Nucleus accumbens (tissue), 56 donors: Measurements from ENCODE around the gene STK36.

ENCODE experiments used
- DNase-seq, 56 donors: peaks; one replicate each; lab custom pipeline; 2025; lab: John Stamatoyannopoulos, UW

Gene STK36

GRCh38 chr2:218718058-218718457, 46.2 kb downstream of the STK36 start:
- DNase-seq = no peak

DNA sequence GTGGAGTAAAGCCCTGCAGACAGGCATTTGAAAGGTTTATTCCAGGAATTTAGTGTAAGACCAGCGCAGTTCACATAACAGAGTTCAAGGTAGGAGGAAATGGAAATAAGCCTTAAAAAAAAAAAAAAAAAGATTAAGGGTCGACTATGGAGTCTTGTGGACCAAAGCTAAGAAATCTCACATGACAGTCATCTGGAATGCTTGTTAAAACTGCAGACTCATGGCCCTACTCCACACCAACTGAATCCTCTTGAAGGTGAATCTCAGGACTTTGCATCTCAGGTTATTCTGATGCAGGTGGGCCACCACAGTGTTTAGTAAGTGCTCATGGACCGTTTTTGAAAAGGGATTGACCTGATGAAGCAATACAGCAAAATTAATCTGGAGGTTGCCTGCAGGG, 47.6 kb downstream of the STK36 start:
- DNase-seq = no peak

- no peak for DNase-seq
Observed at GRCh38 chr2:218720048-218721041, 48.5 kb downstream of the STK36 start.

DNA sequence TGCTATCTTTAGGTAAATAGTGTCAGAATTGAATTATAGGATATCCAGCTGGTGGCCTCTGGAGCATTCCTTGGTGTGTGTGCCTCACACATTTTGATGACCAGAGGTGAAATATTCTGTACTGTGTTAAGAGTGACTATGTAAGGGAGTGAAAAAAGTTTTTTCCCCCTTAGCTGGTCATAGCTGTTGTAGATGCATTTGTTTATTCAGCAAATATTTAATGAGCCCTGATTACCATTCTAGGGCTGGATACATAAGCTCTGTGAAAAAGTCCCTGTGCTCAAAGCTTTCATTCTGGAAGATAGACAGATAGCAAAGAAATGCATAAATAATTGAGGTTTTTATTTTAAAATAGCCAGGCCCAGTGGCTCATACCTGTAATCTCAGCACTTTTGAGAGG, 49.6 kb downstream of the STK36 start:
- no peak for DNase-seq

- DNase-seq = no peak
Observed at GRCh38 chr2:218721934-218722333, 50.0 kb downstream of the STK36 start.

DNA sequence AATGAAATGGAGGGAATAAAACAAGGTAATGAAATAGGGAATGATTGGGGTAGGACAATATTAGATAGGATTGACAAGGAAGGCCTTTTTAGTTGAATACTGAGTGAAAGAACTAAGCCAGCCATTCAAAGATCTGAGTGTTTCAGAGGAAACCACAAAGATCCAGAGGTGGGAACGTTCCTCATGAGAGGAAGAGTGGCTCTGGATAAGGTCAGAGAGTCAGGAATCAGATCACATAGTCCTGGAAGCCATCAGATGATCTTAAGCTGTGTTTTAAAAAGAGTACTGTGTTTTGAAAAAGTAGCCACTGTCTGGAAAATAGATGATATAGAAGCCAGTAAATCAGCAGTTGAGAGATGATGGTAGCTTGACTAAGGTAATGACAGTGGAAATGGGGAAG, 50.5 kb downstream of the STK36 start:
- DNase-seq = no peak

DNA sequence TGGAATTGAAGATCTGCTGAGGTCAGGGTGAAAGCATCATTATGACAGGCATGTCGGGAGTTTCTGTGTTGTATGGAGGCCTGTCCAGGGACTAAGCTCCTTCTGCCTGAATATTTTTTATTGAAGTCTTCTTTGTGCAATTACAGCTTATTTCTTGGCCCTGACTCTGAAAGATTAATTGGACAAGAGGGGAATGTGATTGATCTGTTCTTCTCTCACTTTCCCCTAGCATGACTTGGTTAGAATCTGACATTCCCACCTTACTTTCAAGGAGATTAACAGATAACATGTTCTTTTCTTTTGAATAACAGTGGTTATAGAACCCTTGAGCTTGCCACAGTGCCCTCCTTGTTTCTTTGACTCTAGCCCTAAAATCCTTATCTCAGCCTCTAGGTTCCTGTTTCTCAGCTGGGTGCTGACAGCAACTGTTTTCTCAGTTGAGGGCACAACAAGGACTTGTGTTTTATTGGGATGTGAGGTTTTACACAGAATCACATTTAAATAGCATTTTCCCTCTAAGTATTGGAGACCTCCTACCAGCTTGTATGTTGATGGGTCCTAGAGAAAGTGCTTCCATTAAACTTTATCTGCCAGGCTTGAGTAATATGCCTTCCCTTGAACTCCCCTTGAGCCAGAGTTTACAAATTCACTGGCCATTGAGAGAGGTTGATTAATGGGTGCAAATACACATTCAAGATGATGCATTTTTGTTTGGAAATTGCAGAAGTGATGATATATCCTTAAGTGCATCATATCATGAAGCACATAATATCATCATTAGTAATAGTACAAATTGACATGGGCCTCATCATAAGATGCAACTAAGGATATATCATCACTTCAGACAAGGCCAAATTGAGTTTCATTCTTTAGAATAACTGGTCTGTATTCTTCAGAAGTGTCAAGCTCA, 51.2 kb downstream of the STK36 start:
- DNase-seq = no peak

DNA sequence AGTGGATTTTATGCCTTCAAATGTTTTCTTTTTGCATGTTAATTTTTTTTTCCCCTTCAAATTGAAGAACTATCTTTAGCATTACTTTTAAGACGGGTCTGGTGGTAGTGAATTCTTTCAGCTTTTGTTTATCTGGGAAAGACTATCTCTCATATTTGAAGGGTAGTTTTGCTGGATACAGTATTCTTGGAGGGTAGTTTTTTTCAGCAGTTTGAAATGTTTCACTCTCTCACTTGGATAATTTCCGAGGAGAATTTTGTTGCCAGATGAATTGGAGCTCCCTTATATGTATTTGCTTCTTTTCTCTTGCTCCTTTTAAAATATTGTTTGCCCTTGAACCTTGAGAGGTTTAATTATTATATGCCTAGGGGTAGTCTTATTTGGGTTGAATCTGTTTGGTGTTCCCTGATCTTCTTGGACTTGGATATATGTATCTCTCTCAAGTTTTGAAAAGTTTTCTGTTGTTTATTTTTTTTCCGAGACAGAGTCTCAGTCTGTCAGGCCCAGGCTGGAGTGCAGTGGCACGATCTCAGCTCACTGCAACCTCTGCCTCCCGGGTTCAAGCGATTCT, 54.2 kb downstream of the STK36 start:
- no peak for DNase-seq

DNA sequence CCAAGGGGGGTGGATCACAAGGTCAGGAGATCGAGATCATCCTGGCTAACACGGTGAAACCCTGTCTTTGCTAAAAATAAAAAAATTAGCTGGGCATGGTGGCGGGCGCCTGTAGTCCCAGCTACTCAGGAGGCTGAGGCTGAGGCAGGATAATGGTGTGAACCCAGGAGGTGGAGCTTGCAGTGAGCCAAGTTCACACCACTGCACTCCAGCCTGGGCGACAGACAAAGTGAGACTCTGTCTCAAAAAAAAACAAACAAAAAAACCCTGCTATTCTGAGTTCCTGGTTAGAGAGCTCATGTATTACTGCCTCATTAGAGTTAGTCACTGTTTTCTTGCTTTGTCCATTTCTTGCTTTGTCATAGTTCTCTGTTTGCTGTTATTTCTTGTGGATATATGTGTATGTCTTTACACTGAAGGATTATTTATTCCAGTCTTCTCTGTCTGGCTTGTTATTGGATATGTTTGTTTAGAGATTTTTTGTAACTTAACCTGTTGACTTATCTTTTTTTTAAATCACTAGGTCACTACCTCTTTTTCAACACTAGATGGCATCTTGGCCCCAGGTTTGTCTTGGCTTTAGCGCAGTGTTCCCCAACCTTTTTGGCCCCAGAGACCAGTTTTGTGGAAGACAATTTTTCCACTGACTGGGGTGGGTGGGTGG, 55.7 kb downstream of the STK36 start:
- DNase-seq = no peak

GRCh38 chr2:218729640-218730039, 57.8 kb downstream of the STK36 start:
- no peak for DNase-seq

GRCh38 chr2:218732052-218732760, 60.3 kb downstream of the STK36 start:
- no peak for DNase-seq

- DNase-seq = no peak
Observed at GRCh38 chr2:218732761-218733158, 60.9 kb downstream of the STK36 start.

- peak in 13 of 56 donors; percentile 7 to 40 (median 20) for DNase-seq
Observed at GRCh38 chr2:218733171-218734021, 61.5 kb downstream of the STK36 start.

DNA sequence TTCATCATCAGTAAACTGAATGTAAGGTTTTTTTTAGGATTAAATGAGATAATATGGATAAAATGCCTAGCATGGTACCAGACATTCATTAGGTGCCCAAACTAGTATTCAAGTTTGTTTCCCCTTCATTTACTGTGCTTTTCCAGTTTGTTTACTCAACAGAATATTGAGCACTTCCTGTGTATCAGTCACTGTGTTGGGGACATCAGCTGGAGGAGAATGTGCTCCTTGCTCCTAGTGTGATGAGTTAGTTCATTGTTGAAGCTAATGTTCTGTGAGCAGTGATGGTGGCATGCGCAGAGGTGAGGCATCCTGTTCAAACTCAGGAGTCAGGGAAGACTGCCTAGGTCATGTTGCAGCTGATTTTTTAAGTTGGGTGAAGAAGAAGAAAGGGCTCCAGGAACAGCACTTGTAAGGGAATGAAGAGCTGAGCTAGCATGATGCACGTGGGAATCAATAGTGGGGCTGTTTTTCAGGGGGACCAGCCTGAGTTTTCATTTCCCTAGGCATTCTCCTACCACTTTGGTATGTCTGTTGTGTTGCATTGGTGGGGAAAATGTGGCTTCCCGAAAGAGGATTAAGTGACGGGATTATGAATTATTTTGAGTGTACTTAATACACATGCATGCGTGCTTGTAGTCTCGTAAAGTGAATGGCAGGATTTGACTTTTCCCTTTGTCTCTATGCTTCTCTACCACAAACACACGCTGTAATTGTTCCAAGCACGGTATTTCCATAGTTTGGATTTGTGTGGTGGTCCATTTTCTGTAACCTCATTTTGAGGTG, 62.5 kb downstream of the STK36 start:
- DNase-seq = no peak

- no peak for DNase-seq
Observed at GRCh38 chr2:218736531-218736930, 64.6 kb downstream of the STK36 start.

DNA sequence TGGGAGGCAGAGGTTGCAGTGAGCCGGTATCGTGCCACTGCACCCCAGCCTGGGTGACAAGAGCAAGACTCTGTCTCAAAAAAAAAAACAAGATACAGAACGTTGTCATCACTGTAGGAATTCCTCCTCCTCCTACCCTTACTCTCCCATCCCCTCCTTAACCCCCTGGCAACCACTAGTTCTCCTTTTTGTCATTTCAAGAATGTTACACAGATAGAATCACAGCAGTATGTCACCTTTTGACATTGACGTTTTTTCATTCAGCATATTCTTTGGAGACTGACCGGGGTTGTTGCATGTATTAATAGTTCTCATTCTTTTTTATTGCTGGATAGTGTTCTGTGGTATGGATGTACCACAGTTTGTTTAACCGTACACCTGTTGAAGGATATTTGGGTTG, 71.2 kb downstream of the STK36 start:
- no peak for DNase-seq

- DNase-seq = no peak
Observed at GRCh38 chr2:218744615-218745014, 72.7 kb downstream of the STK36 start.

- DNase-seq = peak in 1 of 56 donors; percentile 13
Observed at GRCh38 chr2:218745160-218745558, 73.3 kb downstream of the STK36 start.
